Endothelial cell (in vitro differentiated cells): Measurements from ENCODE around the gene PRMT5. TPM values are rescaled to one million over a fixed set of nuclear protein-coding genes. Genes with fewer than 3 reads are reported as not detected.

Source experiments
- DNase-seq: peaks from one replicate; pipeline ENCODE4 v3.0.0; 2021; ENCODE audit warnings: low spot score
- H3K27ac Mint-ChIP-seq: one replicate; pipeline ENCODE4 v1.8.0; 2021; ENCODE audit warnings: mixed read lengths, inconsistent platforms; ENCODE audit not compliant: unreplicated experiment
- H3K27me3 Mint-ChIP-seq: one replicate; pipeline ENCODE4 v1.8.0; 2021; ENCODE audit warnings: mild to moderate bottlenecking, moderate library complexity, mixed read lengths, inconsistent platforms; ENCODE audit not compliant: unreplicated experiment
- H3K36me3 Mint-ChIP-seq: one replicate; pipeline ENCODE4 v1.8.0; 2021; ENCODE audit warnings: mild to moderate bottlenecking, low read depth, mixed read lengths, inconsistent platforms; ENCODE audit not compliant: unreplicated experiment
- H3K4me1 Mint-ChIP-seq: one replicate; pipeline ENCODE4 v1.8.0; 2021; ENCODE audit warnings: mild to moderate bottlenecking, mixed read lengths, inconsistent platforms; ENCODE audit not compliant: unreplicated experiment
- H3K4me3 Mint-ChIP-seq: one replicate; pipeline ENCODE4 v1.8.0; 2021; ENCODE audit warnings: mild to moderate bottlenecking, mixed read lengths, inconsistent platforms; ENCODE audit not compliant: unreplicated experiment
- H3K9me3 Mint-ChIP-seq: one replicate; pipeline ENCODE4 v1.8.0; 2021; ENCODE audit warnings: mixed read lengths, inconsistent platforms; ENCODE audit not compliant: unreplicated experiment
- CTCF ChIP-seq: fragments of 200-600 bp; sonication (generic); IDR thresholded peaks from one replicate; pipeline ENCODE4 v1.5.0; 2021; ENCODE audit warnings: antibody characterized with exemption; ENCODE audit not compliant: unreplicated experiment
- total RNA-seq: library from RNA; stranded (reverse); fragmentation: NEBNext Ultra II Directional; extraction: Animal tissue kit (Norgen Biotek cat#: 25700); gene quantifications from one replicate; pipeline ENCODE4 v1.2.1, GENCODE V29; 2021; ENCODE audit not compliant: unreplicated experiment

The PRMT5 gene
- total RNA-seq, 1 donor from 2014 or later, result 57.9 TPM

DNA sequence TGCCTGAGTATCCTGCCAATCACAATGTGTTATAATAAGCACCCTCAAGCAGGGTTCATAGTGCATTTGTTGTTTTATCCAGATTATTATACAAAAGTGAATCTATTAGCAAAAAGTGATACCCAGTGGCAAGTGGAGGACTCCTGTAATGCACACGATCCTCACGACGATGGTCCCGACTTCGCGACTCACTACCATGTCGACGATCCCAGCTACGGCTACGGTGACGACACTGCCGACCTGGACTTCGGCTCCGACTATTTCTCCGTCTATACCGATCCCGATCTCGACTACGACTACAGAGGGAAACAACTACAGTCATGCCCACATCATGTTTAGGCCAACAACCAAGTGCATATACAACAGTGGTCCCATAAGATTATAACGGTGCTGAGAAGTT, 23.1 kb downstream of the PRMT5 start:
- Mint-ChIP-seq H3K4me1 (no peaks in the 10 kb centered on the region), H3K4me3 (no peak overlapping the region), H3K27me3 (no peaks in the 10 kb centered on the region), H3K36me3 (peaks cover 48% of the 10 kb centered on the region), H3K9me3 (no peaks in the 10 kb centered on the region), H3K27ac (no peak overlapping the region)
- TF ChIP-seq CTCF, result no peak
- no peak for DNase-seq

GRCh38 chr14:22905627-22906026, 23.5 kb downstream of the PRMT5 start:
- no peak for TF ChIP-seq CTCF
- peaks cover 52% of the 10 kb centered on the region for H3K36me3 Mint-ChIP-seq

GRCh38 chr14:22903742-22904087, 25.5 kb downstream of the PRMT5 start:
- TF ChIP-seq CTCF, result no peak
- Mint-ChIP-seq H3K9me3 (no peaks in the 10 kb centered on the region), H3K4me3 (peak overlapping the region; percentile 35), H3K27me3 (no peaks in the 10 kb centered on the region), H3K36me3 (peaks cover 44% of the 10 kb centered on the region), H3K4me1 (peaks cover under 1% of the 10 kb centered on the region), H3K27ac (no peak overlapping the region)
- DNase-seq, result no peak

More at GRCh38 chr14:22905627-22906026, 23.5 kb downstream of the PRMT5 start:
- Mint-ChIP-seq H3K27ac (no peak overlapping the region), H3K27me3 (no peaks in the 10 kb centered on the region), H3K4me3 (no peak overlapping the region), H3K4me1 (no peaks in the 10 kb centered on the region), H3K9me3 (no peaks in the 10 kb centered on the region)
- no peak for DNase-seq

DNA sequence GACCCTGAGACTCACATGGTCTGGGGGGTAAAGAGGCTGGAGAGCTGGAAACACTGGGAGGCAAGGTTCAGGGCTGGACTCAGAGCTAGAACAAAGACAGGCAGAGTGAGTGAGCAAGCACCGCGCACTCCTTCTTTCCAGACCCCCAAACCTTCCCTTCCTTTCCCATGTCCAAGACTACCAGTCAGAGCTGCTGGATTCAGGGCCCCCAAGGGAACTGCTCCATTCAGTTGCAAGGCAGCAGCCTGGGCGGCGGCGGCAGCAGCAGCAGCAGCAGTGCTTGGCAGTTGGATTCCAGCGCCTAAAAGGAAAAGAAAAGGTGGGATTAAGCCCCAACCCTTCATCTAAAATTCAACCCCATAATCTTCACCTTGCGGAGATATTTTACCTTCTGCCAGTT, 27.4 kb downstream of the PRMT5 start:
- H3K9me3 Mint-ChIP-seq, result no peaks in the 10 kb centered on the region
- no peak for TF ChIP-seq CTCF
- H3K36me3 Mint-ChIP-seq, result peaks cover 48% of the 10 kb centered on the region
- no peaks in the 10 kb centered on the region for H3K27me3 Mint-ChIP-seq
- H3K27ac Mint-ChIP-seq, result no peak overlapping the region
- H3K4me1 Mint-ChIP-seq, result peaks cover 11% of the 10 kb centered on the region
- H3K4me3 Mint-ChIP-seq, result peak overlapping the region; percentile 76
- no peak for DNase-seq

- peak; percentile 36 for DNase-seq
Measured at GRCh38 chr14:22900081-22900799, 28.9 kb downstream of the PRMT5 start.

More at GRCh38 chr14:22900081-22900799, 28.9 kb downstream of the PRMT5 start:
- H3K27ac Mint-ChIP-seq, result no peak overlapping the region
- no peak overlapping the region for H3K4me3 Mint-ChIP-seq
- H3K27me3 Mint-ChIP-seq, result no peaks in the 10 kb centered on the region
- peaks cover 11% of the 10 kb centered on the region for H3K4me1 Mint-ChIP-seq
- no peaks in the 10 kb centered on the region for H3K9me3 Mint-ChIP-seq
- H3K36me3 Mint-ChIP-seq, result peaks cover 38% of the 10 kb centered on the region
- TF ChIP-seq CTCF, result peak; percentile 26
